Measurements from ENCODE around the gene MFF. TPM values are rescaled to one million over a fixed set of nuclear protein-coding genes. Genes with fewer than 3 reads are reported as not detected.

The MFF gene
- total and polyA plus RNA-seq, 2 of the 4 experiments (the other 2 are of a cell fraction), result 70.1 to 86.4 TPM

DNA sequence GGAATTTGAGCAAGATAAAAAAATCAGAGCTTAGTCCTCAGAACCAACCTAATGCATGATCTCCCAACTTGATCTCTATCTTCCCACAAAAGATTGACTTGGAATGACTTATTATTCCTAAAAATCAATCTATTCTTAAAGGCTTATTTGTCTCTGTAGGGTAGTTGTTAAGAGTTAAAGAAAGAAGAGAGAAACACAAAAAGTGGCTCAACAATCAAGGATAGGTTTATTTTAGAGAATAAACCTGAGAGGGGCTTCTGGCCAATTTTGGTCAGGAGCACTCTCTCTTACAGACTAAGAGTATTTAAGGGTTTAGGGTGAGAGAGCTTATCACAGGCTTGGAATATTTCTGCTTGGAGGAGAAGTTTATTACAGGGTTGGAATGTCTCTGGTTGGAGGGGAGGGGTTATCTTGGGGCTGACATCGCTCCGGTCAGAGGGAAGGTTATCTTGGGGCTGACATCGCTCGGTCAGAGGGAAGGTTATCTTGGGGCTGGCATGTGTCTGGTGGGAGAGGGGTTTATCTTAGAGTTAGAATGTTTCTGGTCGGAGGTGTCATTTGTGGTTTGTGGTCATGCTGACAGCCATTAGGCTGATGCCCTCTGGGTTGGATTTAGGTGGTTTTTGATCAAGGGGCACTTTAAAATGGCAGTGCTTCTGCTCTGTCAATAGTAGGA lies 2.4 kb upstream of the MFF start (continued):
- TF ChIP-seq, protein P1, sequence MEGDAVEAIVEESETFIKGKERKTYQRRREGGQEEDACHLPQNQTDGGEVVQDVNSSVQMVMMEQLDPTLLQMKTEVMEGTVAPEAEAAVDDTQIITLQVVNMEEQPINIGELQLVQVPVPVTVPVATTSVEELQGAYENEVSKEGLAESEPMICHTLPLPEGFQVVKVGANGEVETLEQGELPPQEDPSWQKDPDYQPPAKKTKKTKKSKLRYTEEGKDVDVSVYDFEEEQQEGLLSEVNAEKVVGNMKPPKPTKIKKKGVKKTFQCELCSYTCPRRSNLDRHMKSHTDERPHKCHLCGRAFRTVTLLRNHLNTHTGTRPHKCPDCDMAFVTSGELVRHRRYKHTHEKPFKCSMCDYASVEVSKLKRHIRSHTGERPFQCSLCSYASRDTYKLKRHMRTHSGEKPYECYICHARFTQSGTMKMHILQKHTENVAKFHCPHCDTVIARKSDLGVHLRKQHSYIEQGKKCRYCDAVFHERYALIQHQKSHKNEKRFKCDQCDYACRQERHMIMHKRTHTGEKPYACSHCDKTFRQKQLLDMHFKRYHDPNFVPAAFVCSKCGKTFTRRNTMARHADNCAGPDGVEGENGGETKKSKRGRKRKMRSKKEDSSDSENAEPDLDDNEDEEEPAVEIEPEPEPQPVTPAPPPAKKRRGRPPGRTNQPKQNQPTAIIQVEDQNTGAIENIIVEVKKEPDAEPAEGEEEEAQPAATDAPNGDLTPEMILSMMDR (conservative IDR thresholded peaks at IDR 0.05; ENCODE audit: low read depth, low read length), result no peak

DNA sequence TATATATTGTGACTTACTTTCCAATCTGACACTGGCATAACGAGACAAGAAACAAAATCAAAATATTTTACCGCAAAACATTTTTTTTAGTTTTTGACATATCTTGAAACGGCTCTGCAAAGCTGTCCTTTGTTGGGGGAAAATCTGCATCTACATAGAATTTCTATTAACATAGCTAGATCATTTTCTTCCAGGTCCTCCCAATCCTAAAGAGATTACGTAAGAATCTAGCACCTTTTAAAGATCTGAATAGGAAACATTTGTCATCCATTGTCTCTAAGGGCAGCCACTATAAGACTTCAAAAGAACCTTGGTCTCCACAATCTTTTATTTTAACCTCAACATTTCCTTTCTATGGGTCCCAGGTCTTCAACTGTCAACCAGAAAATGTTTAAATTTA lies 1.2 kb upstream of the MFF start:
- H3K4ac ChIP-seq (ENCODE audit: low read depth, low read length), result no peak overlapping the region
- ChIA-PET POLR2A (ENCODE audit: unreplicated experiment) (no interaction called here), CTCF (no interaction called here)
- H3K23ac ChIP-seq (ENCODE audit: low read depth, low read length), result no peak overlapping the region
- H3K4me2 ChIP-seq (ENCODE audit: low read depth, low read length), result no peak overlapping the region
- no peak overlapping the region for H3K56ac ChIP-seq (ENCODE audit: extremely low read depth, insufficient read depth, low read length)
- 0 out of 2 replicates have a peak, but pooled peaks cover 2% of the 10 kb centered on the region for H3K4me1 ChIP-seq (ENCODE audit: control insufficient read depth, insufficient read depth, low read length)
- ATAC-seq (ENCODE audit: low read depth) (no peak), DNase-seq (no peak)
- no peak overlapping the region for H2BK15ac ChIP-seq (ENCODE audit: low read depth, low read length)
- H3K9ac ChIP-seq (ENCODE audit: low read depth, low read length), result no peak overlapping the region
- TF ChIP-seq FOS (IDR thresholded peaks at IDR 0.05; ENCODE audit: low read depth, low read length) (no peak), RCOR1 (IDR thresholded peaks at IDR 0.05; ENCODE audit: insufficient replicate concordance, low read length) (no peak), RAD21 (IDR thresholded peaks at IDR 0.05; ENCODE audit: low read length) (no peak), BHLHE40 (IDR thresholded peaks at IDR 0.05; ENCODE audit: low read depth, low read length) (no peak), MAZ (IDR thresholded peaks at IDR 0.05; ENCODE audit: borderline replicate concordance, low read depth, low read length) (no peak), SMC3 (IDR thresholded peaks at IDR 0.05; ENCODE audit: low read depth, low read length) (no peak)
- TF ChIP-seq, protein P1 (conservative IDR thresholded peaks at IDR 0.05; ENCODE audit: low read depth, low read length), result no peak
- TF ChIP-seq, protein P2, sequence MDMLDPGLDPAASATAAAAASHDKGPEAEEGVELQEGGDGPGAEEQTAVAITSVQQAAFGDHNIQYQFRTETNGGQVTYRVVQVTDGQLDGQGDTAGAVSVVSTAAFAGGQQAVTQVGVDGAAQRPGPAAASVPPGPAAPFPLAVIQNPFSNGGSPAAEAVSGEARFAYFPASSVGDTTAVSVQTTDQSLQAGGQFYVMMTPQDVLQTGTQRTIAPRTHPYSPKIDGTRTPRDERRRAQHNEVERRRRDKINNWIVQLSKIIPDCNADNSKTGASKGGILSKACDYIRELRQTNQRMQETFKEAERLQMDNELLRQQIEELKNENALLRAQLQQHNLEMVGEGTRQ (IDR thresholded peaks at IDR 0.05; ENCODE audit: low read depth, low read length), result no peak
- H2BK120ac ChIP-seq (ENCODE audit: low read depth, low read length), result no peak overlapping the region
- H4K20me1 ChIP-seq (ENCODE audit: insufficient read depth, low read length), result no peaks in the 10 kb centered on the region
- dilution Hi-C loops (cut with HindIII; ENCODE audit: low sequenced_read_pairs, unreplicated experiment) (no loop called here), in situ Hi-C loops (cut with MboI; ENCODE audit: low sequenced_read_pairs) (no loop called here), intact Hi-C loops (cut with micrococcal nuclease) (loop anchor here (10.0 kb wide), 1 partner anchor 199 kb away; no protein-coding TSS in a partner anchor)
- H2BK5ac ChIP-seq (ENCODE audit: low read depth, low read length, poor library complexity, severe bottlenecking), result no peak overlapping the region
- H3K79me1 ChIP-seq (ENCODE audit: low read depth in 1 of 2, low read length in 2 of 2), result peaks cover 15 to 25% of the 10 kb centered on the region in 2 experiments
- H2AK5ac ChIP-seq (ENCODE audit: low read depth, low read length), result no peak overlapping the region
- no peak overlapping the region for H4K8ac ChIP-seq (ENCODE audit: low read depth in 2 of 2, low read length in 2 of 2)
- H2BK20ac ChIP-seq (ENCODE audit: low read depth, low read length), result no peak overlapping the region
- H3K27me3 ChIP-seq (ENCODE audit: control insufficient read depth, insufficient read depth, low read length), result no peaks in the 10 kb centered on the region
- H3K4me3 ChIP-seq (ENCODE audit: insufficient read depth, low read depth, low read length), result no peak overlapping the region
- H4K91ac ChIP-seq (ENCODE audit: insufficient read depth, low read depth, low read length), result no peak overlapping the region
- BruUV-seq (replicated peaks), result no TSS peak
- no peak overlapping the region for H2AK9ac ChIP-seq (replicated peaks; ENCODE audit: low read depth, low read length, poor library complexity)
- WGBS, 2 experiments (ENCODE audit: extremely low coverage in 2 of 2, insufficient read length in 1 of 2), result no CpG with 5 or more reads among the region's 4 CpGs
- H3K9me3 ChIP-seq (ENCODE audit: control insufficient read depth, insufficient read depth, low read length), result no peaks in the 10 kb centered on the region
- no peaks in the 10 kb centered on the region for H3K36me3 ChIP-seq (ENCODE audit: control insufficient read depth, insufficient read depth, low read length)
- no peak overlapping the region for H2AFZ ChIP-seq (replicated peaks; ENCODE audit: low read length, poor library complexity)
- no peak overlapping the region for H4K5ac ChIP-seq (ENCODE audit: low read depth, low read length)
- no peak overlapping the region for H3K14ac ChIP-seq (replicated peaks; ENCODE audit: low read depth, low read length)
- no peak overlapping the region for H3K18ac ChIP-seq (ENCODE audit: low read depth, low read length)
- H3K9me1 ChIP-seq (ENCODE audit: insufficient read depth, low read length), result no peaks in the 10 kb centered on the region
- no peak overlapping the region for H3K27ac ChIP-seq (ENCODE audit: insufficient read depth, low read length)
